Breast epithelium (tissue), 4 donors: ENCODE data around the gene EXOSC5. TPM values are rescaled to one million over a fixed set of nuclear protein-coding genes. Genes with fewer than 3 reads are reported as not detected.

Source experiments
- DNase-seq, 2 donors: peaks; one replicate each; pipeline ENCODE4 v3.0.0-alpha.2; 2019; ENCODE audit warnings: low spot score in 2 of 2
- H3K27ac ChIP-seq, 2 donors: fragments of 200-600 bp; sonication (generic) in 1 of 2; one replicate each; pipeline ENCODE4 v1.5.1; 2016 to 2019; ENCODE audit warnings: mild to moderate bottlenecking in 1 of 2
- H3K27me3 ChIP-seq, 2 donors: fragments of 200-600 bp; sonication (generic) in 1 of 2; one replicate each; pipeline versions ENCODE4 v1.5.1 to v1.6.0; 2017 to 2019; ENCODE audit warnings: control low read depth in 1 of 2, mild to moderate bottlenecking in 1 of 2
- H3K36me3 ChIP-seq: fragments of 200-600 bp; one replicate; pipeline ENCODE4 v1.5.1; 2019
- H3K4me1 ChIP-seq, 2 donors: fragments of 200-600 bp; sonication (generic); one replicate each; pipeline ENCODE4 v1.5.1; 2016 to 2019; ENCODE audit warnings: control low read depth in 1 of 2
- H3K4me3 ChIP-seq, 3 donors: fragments of 200-600 bp; sonication (generic); 1 replicate in 2 of 3; 2 replicates in 1 of 3; pipeline ENCODE4 v1.5.1; 2016 to 2019; ENCODE audit warnings: mild to moderate bottlenecking in 3 of 3, moderate library complexity in 2 of 3
- H3K9me3 ChIP-seq, 2 donors: fragments of 200-600 bp; sonication (generic) in 1 of 2; one replicate each; pipeline ENCODE4 v1.5.1; 2016 to 2019; ENCODE audit warnings: control low read depth in 1 of 2
- CTCF ChIP-seq, 3 donors: fragments of 450-650 bp; IDR thresholded peaks; one replicate each; pipeline ENCODE4 v1.5.1; 2016 to 2017; ENCODE audit warnings: antibody characterized with exemption in 3 of 3, mild to moderate bottlenecking in 3 of 3, moderate library complexity in 3 of 3
- POLR2A ChIP-seq: fragments of 450-650 bp; IDR thresholded peaks from one replicate; pipeline ENCODE4 v1.6.1; 2016; ENCODE audit warnings: antibody characterized with exemption, mild to moderate bottlenecking, moderate library complexity
- POLR2AphosphoS5 ChIP-seq, 3 donors: sonication (generic); formaldehyde crosslinking; IDR thresholded peaks; one replicate each; pipeline ENCODE4 v1.6.1; 2017; ENCODE audit warnings: antibody characterized with exemption in 3 of 3
- intact Hi-C: fragments of 100-400 bp; cut with DNase I; formaldehyde crosslinking; loops from one replicate; pipeline ENCODE4 v1.15.1; 2023; ENCODE audit warnings: low total_unique reads
- total RNA-seq, 3 donors: library from RNA; depleted of rRNA; stranded (reverse); fragments of >200 nt; gene quantifications; one replicate each; pipeline ENCODE4 v1.1.0, GENCODE V29; 2016

EXOSC5 gene
- total RNA-seq, result 10 to 100 TPM; 18.2 to 20.6 (median 18.7) TPM

GRCh38 chr19:41397086-41398049 is at the start of gene EXOSC5, which contains the start of gene BCKDHA:
EXOSC5 (minus strand) TSS chr19:41397359; CDS start chr19:41397328, 31 bp downstream.
BCKDHA (plus strand) TSS chr19:41397818; CDS start chr19:41397828, 10 bp downstream.
- peak; percentile 99 for DNase-seq
- H3K9me3 ChIP-seq, result no peaks in the 10 kb centered on the region
- H3K27ac ChIP-seq, result peak within 1 kb of the TSS; percentile 89
- H3K4me1 ChIP-seq, result peaks cover 0 to 9% of the 10 kb centered on the region in 2 donors
- H3K4me3 ChIP-seq, result peak within 1 kb of the TSS; percentile 88 to 99 (median 95)
- intact Hi-C loops, result loop anchor here (2.0 kb wide), 1 partner anchor 51 kb away; no protein-coding TSS in a partner anchor
- no peaks in the 10 kb centered on the region for H3K27me3 ChIP-seq
- H3K36me3 ChIP-seq, result no peaks in the 10 kb centered on the region
- peak; percentile 69 to 89 (median 88) for TF ChIP-seq POLR2AphosphoS5 (IDR thresholded peaks at IDR 0.05)
- TF ChIP-seq POLR2A, result no peak
- peak; percentile 11 to 18 (median 17) for TF ChIP-seq CTCF (IDR thresholded peaks at IDR 0.05)

GRCh38 chr19:41445575-41445974 is 48.4 kb upstream of the EXOSC5 start:
- Histone ChIP-seq H3K4me1 (no peaks in the 10 kb centered on the region), H3K36me3 (no peaks in the 10 kb centered on the region), H3K9me3 (no peaks in the 10 kb centered on the region), H3K27me3 (peaks cover 0 to 16% of the 10 kb centered on the region in 2 donors), H3K4me3 (no peak overlapping the region), H3K27ac (no peak overlapping the region)
- intact Hi-C loops, result loop anchor here (10.0 kb wide), 1 partner anchor 99 kb away; no protein-coding TSS in a partner anchor
- TF ChIP-seq CTCF (IDR thresholded peaks at IDR 0.05), result no peak
- no peak for TF ChIP-seq POLR2AphosphoS5 (IDR thresholded peaks at IDR 0.05)
- TF ChIP-seq POLR2A, result no peak
- DNase-seq, result peak in 1 of 2 donors; percentile 12

GRCh38 chr19:41443813-41444455 is 46.8 kb upstream of the EXOSC5 start:
- Histone ChIP-seq H3K4me1 (no peaks in the 10 kb centered on the region), H3K27ac (no peak overlapping the region), H3K36me3 (no peaks in the 10 kb centered on the region), H3K4me3 (no peak overlapping the region), H3K9me3 (no peaks in the 10 kb centered on the region), H3K27me3 (peaks cover 0 to 16% of the 10 kb centered on the region in 2 donors)
- intact Hi-C loops, result loop anchor here (10.0 kb wide), 1 partner anchor 101 kb away; no protein-coding TSS in a partner anchor
- TF ChIP-seq POLR2AphosphoS5 (IDR thresholded peaks at IDR 0.05) (no peak), CTCF (IDR thresholded peaks at IDR 0.05) (no peak), POLR2A (no peak)
- peak in 1 of 2 donors; percentile 43 for DNase-seq

GRCh38 chr19:41442473-41443355 is 45.6 kb upstream of the EXOSC5 start, which contains the start of gene ERICH4:
ERICH4 (plus strand) TSS chr19:41443156; CDS start chr19:41443170, 14 bp downstream.
- Histone ChIP-seq H3K27ac (no peak within 1 kb of the TSS), H3K4me3 (no peak within 1 kb of the TSS), H3K9me3 (no peaks in the 10 kb centered on the region), H3K4me1 (no peaks in the 10 kb centered on the region), H3K36me3 (no peaks in the 10 kb centered on the region), H3K27me3 (peaks cover 0 to 16% of the 10 kb centered on the region in 2 donors)
- DNase-seq, result peak in 1 of 2 donors; percentile 38
- intact Hi-C loops, result loop anchor here (10.0 kb wide), 1 partner anchor 102 kb away; no protein-coding TSS in a partner anchor
- TF ChIP-seq CTCF (IDR thresholded peaks at IDR 0.05) (no peak), POLR2AphosphoS5 (IDR thresholded peaks at IDR 0.05) (no peak), POLR2A (no peak)
